Stimulated activated naive B cell treated with anti-CD40 and anti-IgM and Interleukin-4, amounts not matched to agents 10 μg/mL and 1 μg/mL and 100 μg/mL, for 72 hours (primary cell): ENCODE measurements around the gene NGEF.
A peak's percentile ranks its signal among the peaks of the same experiment; 100 is the strongest.
"Not testable (repeated sequence)": the region's sequence is repeated elsewhere in the genome, so short reads cannot be mapped to it uniquely, and the experiment has no call there.

Experiments
- ATAC-seq, 2 donors: fragments of 150-1000 bp; cut with Tn5 transposase; replicated peaks; 2 replicates each; pipeline ENCODE4 v1.10.0; 2021; ENCODE audit warnings: moderate library complexity in 1 of 2
- DNase-seq: peaks from one replicate; pipeline ENCODE4 v3.0.0; 2021
- H3K27ac Mint-ChIP-seq: one replicate; pipeline ENCODE4 v1.8.0; 2022; ENCODE audit warnings: mild to moderate bottlenecking, mixed read lengths
- H3K27me3 Mint-ChIP-seq, 2 donors: one replicate each; pipeline ENCODE4 v1.8.0; 2022; ENCODE audit warnings: mixed read lengths in 2 of 2
- H3K36me3 Mint-ChIP-seq, 2 donors: one replicate each; pipeline ENCODE4 v1.8.0; 2022; ENCODE audit warnings: mixed read lengths in 2 of 2, mild to moderate bottlenecking in 1 of 2
- H3K4me1 Mint-ChIP-seq, 2 donors: one replicate each; pipeline ENCODE4 v1.8.0; 2022; ENCODE audit warnings: mixed read lengths in 2 of 2, mild to moderate bottlenecking in 1 of 2
- H3K4me3 Mint-ChIP-seq, 2 donors: one replicate each; pipeline ENCODE4 v1.8.0; 2022; ENCODE audit warnings: mild to moderate bottlenecking in 2 of 2, mixed read lengths in 2 of 2, moderate library complexity in 1 of 2
- H3K9me3 Mint-ChIP-seq, 2 donors: one replicate each; pipeline ENCODE4 v1.8.0; 2022; ENCODE audit warnings: mixed read lengths in 2 of 2, mild to moderate bottlenecking in 1 of 2

Gene NGEF

DNA sequence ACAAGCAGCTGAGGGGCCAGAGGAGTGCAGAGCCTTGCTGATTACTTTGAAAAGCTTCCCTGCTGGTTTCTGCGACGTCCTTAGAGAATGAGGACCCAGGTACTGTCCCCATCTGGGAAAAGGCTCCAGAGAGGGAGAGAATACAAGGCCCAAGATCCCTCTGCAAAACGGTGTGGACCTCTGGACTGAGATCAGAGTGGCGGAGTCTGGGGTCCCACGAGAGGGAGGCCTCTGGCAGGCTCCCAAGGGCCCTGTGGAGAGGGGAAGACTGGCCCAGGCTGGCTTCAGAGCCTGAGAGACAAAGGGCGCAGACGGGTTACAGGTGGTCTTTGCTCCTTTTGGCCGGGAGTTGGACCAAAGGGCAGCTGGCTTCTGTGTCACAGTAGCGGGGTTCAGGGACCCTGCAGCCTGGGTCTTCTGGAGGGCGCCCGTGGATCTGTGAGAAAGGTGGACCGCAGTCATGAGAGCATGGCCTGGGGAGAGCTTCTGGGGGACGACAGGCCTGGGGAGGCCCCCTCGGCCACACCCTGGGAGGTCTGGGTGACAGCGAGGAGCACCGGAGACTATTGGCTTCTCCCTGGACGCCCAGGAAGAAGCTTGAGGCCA, 142.2 kb downstream of the NGEF start:
- Mint-ChIP-seq H3K9me3 (no peaks in the 10 kb centered on the region), H3K4me1 (peaks cover 14% of the 10 kb centered on the region in 2 donors), H3K36me3 (peaks cover 9 to 10% of the 10 kb centered on the region in 2 donors), H3K27ac (peak overlapping the region; percentile 5), H3K4me3 (no peak overlapping the region), H3K27me3 (peaks cover 9 to 16% of the 10 kb centered on the region in 2 donors)
- ATAC-seq (no peak), DNase-seq (no peak)

DNA sequence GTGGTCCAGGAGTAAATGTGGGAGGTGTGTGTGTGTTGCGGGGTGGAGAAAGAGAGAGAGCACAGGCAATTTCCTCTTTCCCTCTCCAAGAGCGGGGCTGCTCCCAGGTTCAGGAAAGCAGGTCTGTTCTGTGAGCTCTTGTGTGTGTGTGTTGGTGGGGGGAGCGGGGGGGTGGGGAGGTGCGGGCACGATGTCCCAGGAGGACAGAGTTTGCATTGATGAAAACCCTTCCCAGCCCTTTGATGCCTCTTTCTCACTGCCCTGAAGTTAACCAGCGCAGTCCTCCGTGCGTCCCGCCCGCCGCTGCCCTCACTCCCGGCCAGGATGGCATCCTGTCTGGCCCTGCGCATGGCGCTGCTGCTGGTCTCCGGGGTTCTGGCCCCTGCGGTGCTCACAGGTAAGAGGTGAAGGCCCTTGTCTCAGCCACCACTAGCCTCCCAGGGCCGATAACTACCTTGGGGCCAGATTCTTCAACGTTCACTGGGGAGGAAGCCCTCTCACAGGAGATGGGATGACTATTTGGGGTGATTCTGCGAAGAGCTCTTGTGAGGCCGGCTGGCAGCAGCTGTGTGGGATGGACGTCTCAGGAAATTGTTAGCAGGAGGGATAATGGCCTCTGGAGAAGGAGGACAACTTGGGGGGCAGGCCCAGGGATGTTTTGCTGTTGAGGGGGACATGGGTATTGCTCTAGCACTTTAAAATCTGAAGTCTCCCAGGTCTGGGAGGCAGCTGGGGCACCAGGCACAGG, 142.9 kb downstream of the NGEF start, which contains the start of gene SNORC:
SNORC (plus strand) TSS at position 247 of the 748 bp plus-strand sequence; CDS start at position 325, 78 bp downstream.
- no peak for ATAC-seq
- H3K27ac Mint-ChIP-seq, result peak within 1 kb of the TSS; percentile 16
- H3K9me3 Mint-ChIP-seq, result no peaks in the 10 kb centered on the region
- H3K4me3 Mint-ChIP-seq, result no peak within 1 kb of the TSS
- peaks cover 3 to 10% of the 10 kb centered on the region in 2 donors for H3K27me3 Mint-ChIP-seq
- DNase-seq, result no peak
- peaks cover 9 to 10% of the 10 kb centered on the region in 2 donors for H3K36me3 Mint-ChIP-seq
- peaks cover 7 to 8% of the 10 kb centered on the region in 2 donors for H3K4me1 Mint-ChIP-seq

GRCh38 chr2:232869138-232870017, 143.7 kb downstream of the NGEF start:
- peaks cover 0 to 1% of the 10 kb centered on the region in 2 donors for H3K27me3 Mint-ChIP-seq

DNA sequence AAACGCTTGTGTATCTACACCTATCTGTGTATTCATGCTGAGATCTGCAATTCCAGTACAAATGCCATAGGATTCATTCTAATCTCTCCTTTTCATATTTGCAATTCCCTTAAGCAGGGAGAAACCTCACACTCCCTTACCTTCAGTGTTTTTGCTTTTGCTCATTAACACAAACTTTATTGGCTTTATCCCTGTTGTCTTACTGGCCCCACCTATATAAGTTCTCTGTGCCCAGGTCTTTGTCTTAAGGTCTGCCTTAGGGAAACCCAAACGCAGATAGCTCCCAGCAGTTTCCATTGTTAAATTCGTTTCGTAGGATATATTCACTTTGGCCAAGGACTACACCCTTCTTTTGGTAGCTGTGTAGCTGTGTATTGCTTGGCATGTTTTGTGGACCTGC, 147.0 kb downstream of the NGEF start:
- Mint-ChIP-seq H3K4me1 (peaks cover 0 to 7% of the 10 kb centered on the region in 2 donors), H3K4me3 (no peak overlapping the region), H3K36me3 (peaks cover 6 to 10% of the 10 kb centered on the region in 2 donors), H3K9me3 (no peaks in the 10 kb centered on the region), H3K27ac (no peak overlapping the region), H3K27me3 (no peaks in the 10 kb centered on the region)
- no peak for ATAC-seq
- DNase-seq, result no peak

More at GRCh38 chr2:232869138-232870017, 143.7 kb downstream of the NGEF start:
- Mint-ChIP-seq H3K4me3 (no peak overlapping the region), H3K9me3 (no peaks in the 10 kb centered on the region), H3K27ac (peak overlapping the region; percentile 16), H3K36me3 (peaks cover 9 to 10% of the 10 kb centered on the region in 2 donors), H3K4me1 (peaks cover 4 to 5% of the 10 kb centered on the region in 2 donors)
- no peak for ATAC-seq
- no peak for DNase-seq

DNA sequence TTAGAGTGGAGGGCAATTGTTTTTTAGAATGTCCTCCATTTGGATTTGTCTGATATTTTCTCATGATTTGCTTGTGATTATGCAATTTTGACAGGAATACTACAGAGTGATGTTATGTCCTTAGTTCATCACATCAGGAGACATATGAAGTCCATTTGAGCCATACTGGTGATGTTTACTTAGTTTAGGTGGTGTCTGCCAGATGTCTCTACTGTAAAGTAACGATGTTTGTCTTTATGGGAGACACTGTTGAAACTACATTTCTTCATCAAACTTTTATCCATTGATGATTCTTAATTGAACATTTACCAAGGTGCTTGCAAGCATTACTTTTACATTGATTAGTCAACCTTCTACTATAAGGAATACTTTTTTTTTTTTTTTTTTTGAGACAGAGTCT, 147.9 kb downstream of the NGEF start:
- DNase-seq (no peak), ATAC-seq (no peak)
- Mint-ChIP-seq H3K27me3 (no peaks in the 10 kb centered on the region), H3K36me3 (peaks cover 5 to 8% of the 10 kb centered on the region in 2 donors), H3K4me1 (peaks cover 0 to 7% of the 10 kb centered on the region in 2 donors), H3K4me3 (no peak overlapping the region), H3K27ac (no peak overlapping the region), H3K9me3 (no peaks in the 10 kb centered on the region)

DNA sequence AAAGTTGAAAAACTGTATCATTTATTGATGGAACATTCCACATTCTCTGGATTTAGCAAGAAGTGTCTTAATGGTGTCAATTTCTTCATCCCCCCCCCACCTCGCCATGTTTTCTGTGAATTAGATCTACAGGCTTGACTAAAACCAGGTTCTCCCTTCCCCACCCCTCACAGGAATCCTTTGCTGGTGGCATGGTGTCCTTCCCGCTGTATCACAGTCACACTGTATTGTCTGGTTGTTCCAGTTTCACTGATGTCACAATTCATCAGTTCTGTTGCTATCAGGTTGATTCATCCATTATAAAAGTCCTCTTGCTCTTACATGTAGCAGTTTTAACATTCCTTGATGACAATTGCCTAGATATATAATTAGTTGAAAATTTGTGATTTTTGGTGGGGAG, 149.1 kb downstream of the NGEF start:
- no peak for ATAC-seq
- Mint-ChIP-seq H3K27ac (no peak overlapping the region), H3K4me3 (no peak overlapping the region), H3K9me3 (no peaks in the 10 kb centered on the region), H3K36me3 (peaks cover 11 to 15% of the 10 kb centered on the region in 2 donors), H3K4me1 (peaks cover 0 to 4% of the 10 kb centered on the region in 2 donors), H3K27me3 (no peaks in the 10 kb centered on the region)
- no peak for DNase-seq

DNA sequence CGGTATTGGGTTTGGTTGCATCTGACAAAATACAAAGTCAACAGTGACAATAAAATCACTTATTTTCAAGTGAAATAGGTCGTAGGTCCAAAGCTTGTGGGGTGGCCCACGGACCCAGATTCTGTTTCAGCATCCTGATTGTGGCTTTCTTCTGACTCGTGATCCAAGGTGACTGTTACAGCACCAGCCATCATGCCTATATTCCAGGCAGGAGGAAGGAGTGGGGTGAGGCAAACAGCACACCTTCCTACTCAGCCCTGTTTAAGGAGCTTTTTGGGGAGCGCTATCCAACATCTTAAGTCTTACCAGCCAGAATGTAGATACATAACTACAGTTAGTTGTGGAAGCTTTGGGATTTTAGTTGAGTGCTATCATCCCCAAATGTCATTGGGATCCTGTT, 151.7 kb downstream of the NGEF start:
- peaks cover 0 to 2% of the 10 kb centered on the region in 2 donors for H3K4me1 Mint-ChIP-seq
- no peak overlapping the region for H3K27ac Mint-ChIP-seq
- H3K36me3 Mint-ChIP-seq, result peaks cover 20 to 37% of the 10 kb centered on the region in 2 donors

GRCh38 chr2:232860593-232861241, 152.3 kb downstream of the NGEF start:
- Mint-ChIP-seq H3K27me3 (no peaks in the 10 kb centered on the region), H3K4me1 (peaks cover 0 to 2% of the 10 kb centered on the region in 2 donors), H3K9me3 (no peaks in the 10 kb centered on the region), H3K36me3 (peaks cover 23 to 40% of the 10 kb centered on the region in 2 donors), H3K27ac (no peak overlapping the region), H3K4me3 (no peak overlapping the region)
- ATAC-seq, result no peak
- no peak for DNase-seq

More for the DNA sequence above, 151.7 kb downstream of the NGEF start:
- Mint-ChIP-seq H3K9me3 (no peaks in the 10 kb centered on the region), H3K27me3 (no peaks in the 10 kb centered on the region), H3K4me3 (no peak overlapping the region)
- ATAC-seq (no peak), DNase-seq (no peak)

DNA sequence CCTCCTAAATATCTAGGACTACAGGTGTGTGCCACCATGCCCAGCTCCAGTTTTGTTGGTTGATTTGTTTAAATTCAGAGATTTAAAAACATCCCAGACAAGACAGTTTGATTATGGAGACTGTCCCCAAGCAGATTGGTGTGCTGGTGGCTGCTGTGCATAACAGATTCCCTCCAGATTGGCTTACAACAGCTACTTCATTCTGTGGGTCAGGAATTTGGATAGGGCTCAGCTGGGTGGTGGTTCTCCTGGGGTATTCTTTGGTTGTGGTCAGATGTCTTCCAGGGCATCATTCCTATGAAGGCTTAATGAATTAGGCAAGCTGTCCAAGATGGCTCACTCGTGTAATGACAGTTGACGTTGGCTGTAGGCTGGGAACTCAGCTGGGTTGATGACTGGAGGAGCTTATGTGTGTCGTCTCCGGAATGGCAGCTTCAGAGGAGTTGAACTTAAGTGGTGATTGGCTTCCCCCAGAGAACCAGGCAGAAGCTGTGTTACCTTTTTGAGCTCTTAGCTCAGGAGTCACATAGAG, 153.6 kb downstream of the NGEF start:
- H3K4me1 Mint-ChIP-seq, result peaks cover 0 to 2% of the 10 kb centered on the region in 2 donors
- no peak for ATAC-seq
- peak overlapping the region; percentile 49 for H3K27ac Mint-ChIP-seq
- no peak overlapping the region for H3K4me3 Mint-ChIP-seq
- H3K36me3 Mint-ChIP-seq, result peaks cover 23 to 44% of the 10 kb centered on the region in 2 donors
- no peaks in the 10 kb centered on the region for H3K9me3 Mint-ChIP-seq
- no peaks in the 10 kb centered on the region for H3K27me3 Mint-ChIP-seq
- no peak for DNase-seq

DNA sequence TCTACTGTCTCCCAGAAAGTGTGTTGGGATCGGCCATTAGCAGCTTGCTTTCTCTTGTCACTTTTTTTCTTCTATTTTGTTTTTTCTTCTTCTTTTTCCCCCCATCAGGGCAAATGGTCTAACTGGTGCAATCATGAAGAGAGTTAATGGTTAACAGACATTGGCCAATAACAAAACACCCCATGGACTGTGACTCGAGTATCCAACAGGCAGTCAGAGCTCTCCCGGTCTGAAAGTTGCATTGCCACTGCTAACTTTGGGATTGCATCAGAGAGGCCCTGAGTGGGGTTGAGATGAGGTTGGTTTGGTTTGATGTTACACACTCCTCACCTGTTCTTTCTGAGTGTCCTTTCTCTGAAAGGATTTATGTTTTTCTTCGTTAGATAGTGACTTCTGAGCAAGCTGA, 155.9 kb downstream of the NGEF start:
- ATAC-seq (no peak), DNase-seq (no peak)
- peaks cover 29 to 47% of the 10 kb centered on the region in 2 donors for H3K36me3 Mint-ChIP-seq
- H3K27ac Mint-ChIP-seq, result peak overlapping the region; percentile 59
- peaks cover 4 to 5% of the 10 kb centered on the region in 2 donors for H3K4me1 Mint-ChIP-seq
- H3K27me3 Mint-ChIP-seq, result no peaks in the 10 kb centered on the region
- no peak overlapping the region for H3K4me3 Mint-ChIP-seq
- H3K9me3 Mint-ChIP-seq, result no peaks in the 10 kb centered on the region

DNA sequence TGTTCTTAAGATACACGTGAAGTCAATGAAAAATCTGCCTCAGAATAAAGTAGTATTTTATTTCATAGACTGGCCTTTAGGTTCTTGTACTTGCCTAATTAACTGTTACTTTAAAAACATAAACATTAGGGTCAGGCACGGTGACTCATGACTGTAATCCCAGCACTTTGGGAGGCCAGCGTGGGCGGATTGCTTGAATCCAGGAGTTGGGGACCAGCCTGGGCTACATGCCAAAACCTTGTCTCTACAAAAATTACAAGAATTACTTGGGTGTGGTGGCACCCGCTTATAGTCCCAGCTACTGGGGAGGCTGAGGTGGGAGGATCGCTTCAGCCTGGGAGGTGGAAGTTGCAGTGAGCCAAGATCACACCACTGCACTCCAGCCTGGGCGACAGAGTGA, 159.0 kb downstream of the NGEF start:
- no peak overlapping the region for H3K4me3 Mint-ChIP-seq
- no peaks in the 10 kb centered on the region for H3K27me3 Mint-ChIP-seq
- no peaks in the 10 kb centered on the region for H3K9me3 Mint-ChIP-seq
- H3K27ac Mint-ChIP-seq, result no peak overlapping the region
- DNase-seq (no peak), ATAC-seq (no peak)
- peaks cover 30 to 51% of the 10 kb centered on the region in 2 donors for H3K36me3 Mint-ChIP-seq
- H3K4me1 Mint-ChIP-seq, result peaks cover 3 to 5% of the 10 kb centered on the region in 2 donors

- no peaks in the 10 kb centered on the region for H3K9me3 Mint-ChIP-seq
- ATAC-seq (no peak), DNase-seq (no peak)
- no peaks in the 10 kb centered on the region for H3K27me3 Mint-ChIP-seq
- peaks cover 3 to 5% of the 10 kb centered on the region in 2 donors for H3K4me1 Mint-ChIP-seq
- no peak overlapping the region for H3K27ac Mint-ChIP-seq
- H3K36me3 Mint-ChIP-seq, result peaks cover 36 to 54% of the 10 kb centered on the region in 2 donors
- H3K4me3 Mint-ChIP-seq, result no peak overlapping the region
These were observed 160.4 kb downstream of the NGEF start for GRCh38 chr2:232852676-232853075.

DNA sequence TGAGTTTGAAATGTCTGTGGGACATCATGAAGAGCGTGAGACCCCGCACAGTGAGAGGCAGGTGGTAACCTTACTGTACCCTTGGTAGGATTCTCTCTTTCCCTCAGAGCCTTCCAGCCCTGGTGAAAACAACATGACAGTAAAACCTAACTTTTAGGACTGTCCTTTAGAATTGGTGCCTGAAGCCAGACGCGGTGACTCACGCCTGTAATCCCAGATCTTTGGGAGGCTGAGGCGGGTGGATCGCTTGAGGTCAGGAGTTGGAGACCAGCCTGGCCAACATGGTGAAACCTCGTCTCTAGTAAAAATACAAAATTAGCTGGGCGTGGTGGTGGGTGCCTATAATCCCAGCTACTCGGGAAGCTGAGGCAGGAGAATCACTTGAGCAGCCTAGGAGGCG, 161.0 kb downstream of the NGEF start:
- H3K27me3 Mint-ChIP-seq, H3K4me3 Mint-ChIP-seq, H3K27ac Mint-ChIP-seq, H3K4me1 Mint-ChIP-seq, DNase-seq, ATAC-seq, H3K9me3 Mint-ChIP-seq: not testable (repeated sequence)
- peaks cover 36 to 52% of the 10 kb centered on the region in 2 donors for H3K36me3 Mint-ChIP-seq
